ENCODE results near the gene RMDN3. TPM values are rescaled to one million over a fixed set of nuclear protein-coding genes. Genes with fewer than 3 reads are reported as not detected.
A peak's percentile ranks its signal among the peaks of the same experiment; 100 is the strongest.

The RMDN3 gene
- total and polyA plus RNA-seq, 4 donors, result 27.5 to 33.8 (median 30.2) TPM

GRCh38 chr15:40796512-40796911, 41.5 kb upstream of the RMDN3 start:
- Histone ChIP-seq H3K9me3 (ENCODE audit: control insufficient read depth in 4 of 4, low read length in 3 of 4) (no peaks in the 10 kb centered on the region), H3K36me3 (ENCODE audit: control insufficient read depth in 4 of 4, insufficient read depth in 3 of 4, low read depth in 1 of 4, low read length in 3 of 4) (peaks cover 0 to 5% (median 0%) of the 10 kb centered on the region in 4 donors), H3K27ac (ENCODE audit: low read depth in 1 of 2, low read length in 2 of 2) (peak overlapping the region in 1 of 2 donors; percentile 28), H3K9ac (ENCODE audit: low read depth in 1 of 2, low read length in 2 of 2) (no peak overlapping the region), H3K27me3 (ENCODE audit: control insufficient read depth in 4 of 4, insufficient read depth in 4 of 4, low read length in 3 of 4) (no peaks in the 10 kb centered on the region), H3K4me3 (ENCODE audit: low read depth in 1 of 3, low read length in 3 of 3) (no peak overlapping the region), H3K4me1 (ENCODE audit: control insufficient read depth in 4 of 4, insufficient read depth in 4 of 4, low read length in 3 of 4) (peaks cover 10 to 15% (median 13%) of the 10 kb centered on the region in 4 donors)
- no peak for DNase-seq (ENCODE audit: low spot score)
- WGBS, result 95% methylated on average over 5 of the region's 5 CpGs
- TF ChIP-seq CTCF (IDR thresholded peaks at IDR 0.05; ENCODE audit: low read depth, low read length, missing input control), result no peak
- no peak for TF ChIP-seq GABPA (IDR thresholded peaks at IDR 0.05 in 1 of 2, conservative IDR thresholded peaks at IDR 0.05 in 1 of 2)
- no peak for TF ChIP-seq FOXA1 (IDR thresholded peaks at IDR 0.05)
- no peak for TF ChIP-seq FOXA2 (IDR thresholded peaks at IDR 0.05)
- TF ChIP-seq NR2F2 (IDR thresholded peaks at IDR 0.05), result no peak
- no peak for TF ChIP-seq TAF1 (conservative IDR thresholded peaks at IDR 0.05)
- no peak for TF ChIP-seq ZBTB33 (IDR thresholded peaks at IDR 0.05)
- no peak for TF ChIP-seq REST (IDR thresholded peaks at IDR 0.05)
- no peak for TF ChIP-seq HNF4A (conservative IDR thresholded peaks at IDR 0.05)
- TF ChIP-seq YY1 (IDR thresholded peaks at IDR 0.05), result no peak
- TF ChIP-seq HNF4G (IDR thresholded peaks at IDR 0.05), result no peak
- TF ChIP-seq ATF3 (IDR thresholded peaks at IDR 0.05), result no peak
- no peak for TF ChIP-seq EGR1 (IDR thresholded peaks at IDR 0.05; ENCODE audit: low read depth in 2 of 2)
- TF ChIP-seq RXRA (IDR thresholded peaks at IDR 0.05), result no peak

GRCh38 chr15:40796041-40796440, 41.0 kb upstream of the RMDN3 start:
- no peak for DNase-seq (ENCODE audit: low spot score)
- no peaks in the 10 kb centered on the region for H3K9me3 ChIP-seq (ENCODE audit: control insufficient read depth in 4 of 4, low read length in 3 of 4)
- H3K4me1 ChIP-seq (ENCODE audit: control insufficient read depth in 4 of 4, insufficient read depth in 4 of 4, low read length in 3 of 4), result peaks cover 10 to 12% (median 11%) of the 10 kb centered on the region in 4 donors
- no peak overlapping the region for H3K9ac ChIP-seq (ENCODE audit: low read depth in 1 of 2, low read length in 2 of 2)
- H3K4me3 ChIP-seq (ENCODE audit: low read depth in 1 of 3, low read length in 3 of 3), result no peak overlapping the region
- no peak overlapping the region for H3K27ac ChIP-seq (ENCODE audit: low read depth in 1 of 2, low read length in 2 of 2)
- 85% methylated on average over 2 of the region's 2 CpGs for WGBS
- no peaks in the 10 kb centered on the region for H3K27me3 ChIP-seq (ENCODE audit: control insufficient read depth in 4 of 4, insufficient read depth in 4 of 4, low read length in 3 of 4)
- H3K36me3 ChIP-seq (ENCODE audit: control insufficient read depth in 4 of 4, insufficient read depth in 3 of 4, low read depth in 1 of 4, low read length in 3 of 4), result peaks cover 0 to 5% (median under 1%) of the 10 kb centered on the region in 4 donors
- TF ChIP-seq CTCF (IDR thresholded peaks at IDR 0.05; ENCODE audit: low read depth, low read length, missing input control) (no peak), SP1 (IDR thresholded peaks at IDR 0.05) (no peak), TAF1 (conservative IDR thresholded peaks at IDR 0.05) (no peak), REST (IDR thresholded peaks at IDR 0.05) (no peak), YY1 (IDR thresholded peaks at IDR 0.05) (no peak), RAD21 (IDR thresholded peaks at IDR 0.05) (no peak), ZBTB33 (IDR thresholded peaks at IDR 0.05) (no peak), RXRA (IDR thresholded peaks at IDR 0.05) (no peak)
